ENCODE data around the gene PHACTR3. TPM values are rescaled to one million over a fixed set of nuclear protein-coding genes. Genes with fewer than 3 reads are reported as not detected.

Gene PHACTR3
- total and polyA plus RNA-seq, 2 experiments from 2014 or later: 0.45 to 0.61 TPM

- no peaks in the 10 kb centered on the region for H3K79me2 ChIP-seq (replicated peaks; ENCODE audit: insufficient read depth)
- H3F3A ChIP-seq (replicated peaks; ENCODE audit: low read depth): no peaks in the 10 kb centered on the region
- no peak overlapping the region for H3K4me3 Mint-ChIP-seq
- H2AFZ ChIP-seq: no peak overlapping the region
- H3K27ac ChIP-seq (ENCODE audit: low read depth): no peak overlapping the region
- H3K9me2 ChIP-seq (ENCODE audit: insufficient read depth): no peaks in the 10 kb centered on the region
- no peaks in the 10 kb centered on the region for H3K27me3 ChIP-seq (ENCODE audit: insufficient read depth)
- no peaks in the 10 kb centered on the region for H3K36me3 Mint-ChIP-seq (ENCODE audit: low read depth)
- no peaks in the 10 kb centered on the region for H3K4me1 Mint-ChIP-seq
- H3K27me3 Mint-ChIP-seq (ENCODE audit: insufficient read depth, low read depth, poor library complexity): no peaks in the 10 kb centered on the region
- H3K4me3 ChIP-seq: no peak overlapping the region
- no peaks in the 10 kb centered on the region for H3K9me3 Mint-ChIP-seq
- ATAC-seq (no peak), DNase-seq (ENCODE audit: low spot score) (no peak)
- H3K4me1 ChIP-seq (ENCODE audit: insufficient read depth): no peaks in the 10 kb centered on the region
- H4K20me1 ChIP-seq (replicated peaks; ENCODE audit: insufficient read depth): no peaks in the 10 kb centered on the region
- H3K27ac Mint-ChIP-seq: no peak overlapping the region
- TF ChIP-seq NANOG (IDR thresholded peaks at IDR 0.05; ENCODE audit: borderline replicate concordance) (no peak), CTCF (conservative IDR thresholded peaks at IDR 0.05; ENCODE audit: low read depth in 2 of 2) (no peak), CREB1 (CRISPR knock-in tag; IDR thresholded peaks at IDR 0.05; ENCODE audit: low read depth) (no peak), STAT1 (IDR thresholded peaks at IDR 0.05; ENCODE audit: unreplicated experiment) (no peak), ZNF114 (CRISPR knock-in tag; IDR thresholded peaks at IDR 0.05) (no peak), ETS1 (IDR thresholded peaks at IDR 0.05) (no peak), EZH2phosphoT487 (IDR thresholded peaks at IDR 0.05; ENCODE audit: unreplicated experiment) (no peak)
- no peaks in the 10 kb centered on the region for H3K36me3 ChIP-seq (ENCODE audit: insufficient read depth)
- no peak overlapping the region for H3K4me2 ChIP-seq
Measured at GRCh38 chr20:59884494-59884893, 280.2 kb downstream of the PHACTR3 start.

- H3K4me1 Mint-ChIP-seq: no peaks in the 10 kb centered on the region
- H3K27me3 Mint-ChIP-seq (ENCODE audit: insufficient read depth, low read depth, poor library complexity): no peaks in the 10 kb centered on the region
- H3K9me3 Mint-ChIP-seq: no peaks in the 10 kb centered on the region
- no peaks in the 10 kb centered on the region for H4K20me1 ChIP-seq (replicated peaks; ENCODE audit: insufficient read depth)
- H3K4me2 ChIP-seq: no peak overlapping the region
- no peak overlapping the region for H3K4me3 ChIP-seq
- H3K27ac Mint-ChIP-seq: no peak overlapping the region
- DNase-seq (ENCODE audit: low spot score) (no peak), ATAC-seq (no peak)
- H2AFZ ChIP-seq: no peak overlapping the region
- H3K27me3 ChIP-seq (ENCODE audit: insufficient read depth): no peaks in the 10 kb centered on the region
- no peaks in the 10 kb centered on the region for H3K4me1 ChIP-seq (ENCODE audit: insufficient read depth)
- no peaks in the 10 kb centered on the region for H3K9me2 ChIP-seq (ENCODE audit: insufficient read depth)
- no peaks in the 10 kb centered on the region for H3K36me3 ChIP-seq (ENCODE audit: insufficient read depth)
- H3K79me2 ChIP-seq (replicated peaks; ENCODE audit: insufficient read depth): no peaks in the 10 kb centered on the region
- no peaks in the 10 kb centered on the region for H3K36me3 Mint-ChIP-seq (ENCODE audit: low read depth)
- H3K27ac ChIP-seq (ENCODE audit: low read depth): no peak overlapping the region
- no peak overlapping the region for H3K4me3 Mint-ChIP-seq
- no peaks in the 10 kb centered on the region for H3F3A ChIP-seq (replicated peaks; ENCODE audit: low read depth)
- TF ChIP-seq ZNF331 (CRISPR knock-in tag; IDR thresholded peaks at IDR 0.05; ENCODE audit: low read depth): no peak
- no peak for TF ChIP-seq EZH2phosphoT487 (IDR thresholded peaks at IDR 0.05; ENCODE audit: unreplicated experiment)
- TF ChIP-seq NANOG (IDR thresholded peaks at IDR 0.05; ENCODE audit: borderline replicate concordance): no peak
- TF ChIP-seq STAT1 (IDR thresholded peaks at IDR 0.05; ENCODE audit: unreplicated experiment): no peak
- TF ChIP-seq CTCF (conservative IDR thresholded peaks at IDR 0.05; ENCODE audit: low read depth in 2 of 2): no peak
- no peak for TF ChIP-seq REST (IDR thresholded peaks at IDR 0.05; ENCODE audit: unreplicated experiment)
- no peak for TF ChIP-seq POLR2AphosphoS5 (IDR thresholded peaks at IDR 0.05; ENCODE audit: low read depth)
- no peak for TF ChIP-seq EZH2 (IDR thresholded peaks at IDR 0.05; ENCODE audit: low read depth, unreplicated experiment)
- TF ChIP-seq CREB1 (CRISPR knock-in tag; IDR thresholded peaks at IDR 0.05; ENCODE audit: low read depth): no peak
Measured at GRCh38 chr20:59888050-59888449, 283.7 kb downstream of the PHACTR3 start.
